T-helper 2 cell treated with Interferon-gamma antibody and Interleukin-4, amounts not matched to agents 100 ng/mL and 5 ng/mL, for 36 hours (primary cell): ENCODE results near the gene SPTSSB. TPM values are rescaled to one million over a fixed set of nuclear protein-coding genes. Genes with fewer than 3 reads are reported as not detected.

ENCODE experiments used
- intact Hi-C: fragments of 100-400 bp; cut with micrococcal nuclease; formaldehyde crosslinking; loops from one replicate; pipeline ENCODE4 v1.15.1; 2023
- total RNA-seq: library from RNA; stranded (reverse); gene quantifications from 2 replicates; pipeline ENCODE4 v1.2.3, GENCODE V29; 2022

The SPTSSB gene
- total RNA-seq, 1 donor from 2014 or later = not detected

DNA sequence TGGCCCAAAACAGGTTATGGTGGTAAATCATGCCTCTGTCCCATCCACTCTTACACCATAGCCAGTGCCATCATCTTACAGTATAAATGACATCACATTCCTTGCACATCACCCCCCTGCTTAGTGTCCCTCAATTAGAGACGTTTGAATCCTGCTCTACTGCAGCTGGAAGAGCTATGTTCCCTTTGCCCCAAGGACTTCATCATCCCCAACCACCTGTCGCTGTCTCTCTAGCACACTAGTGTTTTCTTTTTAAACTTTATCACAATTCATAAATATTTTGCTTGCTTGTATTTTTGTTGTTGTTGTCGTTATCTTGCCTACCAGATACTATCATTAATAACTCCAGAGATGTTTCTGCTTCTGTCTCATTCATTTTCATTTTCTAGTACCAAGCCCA lies 28.7 kb downstream of the SPTSSB start:
- intact Hi-C loops = no loop called here

DNA sequence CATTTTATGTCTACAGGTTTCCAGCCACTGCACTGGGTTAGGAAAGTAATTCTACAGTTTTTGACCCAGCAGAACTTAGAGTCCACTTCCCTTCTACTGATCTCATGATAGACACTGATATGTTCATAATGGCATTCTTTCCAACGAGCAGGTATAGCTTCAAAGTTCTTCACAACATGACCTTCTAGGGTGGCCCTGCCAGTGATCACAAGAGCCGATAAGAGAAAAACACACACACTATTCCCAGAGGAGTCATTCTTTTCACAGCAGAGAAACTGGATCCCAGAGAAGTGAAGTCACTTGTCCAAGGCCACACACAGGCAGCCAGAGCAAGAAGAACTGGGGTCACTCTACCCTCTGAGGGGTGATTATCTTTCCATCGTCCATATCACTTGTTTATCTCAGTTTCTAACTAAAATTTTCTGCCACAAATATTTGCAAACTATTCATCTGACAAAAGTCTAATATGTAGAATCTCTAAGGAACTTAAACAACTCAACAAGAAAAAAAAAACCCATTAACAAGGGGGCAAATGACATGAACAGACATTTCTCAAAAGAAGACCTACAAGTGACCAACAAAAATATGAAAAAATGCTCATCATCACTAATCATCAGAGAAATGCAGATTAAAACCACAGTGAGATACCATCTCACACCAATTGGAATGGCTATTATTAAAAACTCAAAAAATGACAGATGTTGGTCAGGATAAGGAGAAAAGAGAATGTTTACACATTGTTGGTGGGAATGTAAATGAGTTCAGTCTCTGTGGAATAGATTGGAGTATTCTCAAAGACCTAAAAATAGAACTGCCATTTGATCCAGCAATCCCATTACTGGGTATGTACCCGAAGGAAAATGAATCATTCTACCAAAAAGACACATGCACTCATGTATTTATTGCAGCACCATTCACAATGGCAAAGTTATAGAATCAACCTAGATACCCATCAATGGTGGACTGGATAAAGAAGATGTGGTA lies 31.5 kb downstream of the SPTSSB start:
- intact Hi-C loops = no loop called here

DNA sequence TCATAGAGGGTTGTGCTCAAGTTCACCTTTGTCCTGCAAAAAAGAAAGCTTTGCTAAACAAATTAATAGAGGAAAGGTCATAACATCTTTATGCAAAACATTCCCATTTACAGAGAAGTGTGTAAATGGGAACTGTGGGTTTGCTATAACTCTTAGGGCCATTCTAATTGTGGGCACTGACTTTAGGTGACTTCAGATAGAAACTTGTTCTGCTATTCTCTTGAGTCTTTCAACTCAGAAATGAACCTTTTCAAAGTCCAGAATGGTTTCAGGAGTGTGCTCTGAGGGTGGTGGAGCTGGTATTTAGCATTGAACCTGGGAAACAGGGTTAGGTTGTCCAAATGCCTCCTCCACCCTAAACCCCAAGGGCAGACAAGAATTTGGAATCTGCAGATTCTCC lies 34.0 kb downstream of the SPTSSB start:
- intact Hi-C loops = no loop called here

DNA sequence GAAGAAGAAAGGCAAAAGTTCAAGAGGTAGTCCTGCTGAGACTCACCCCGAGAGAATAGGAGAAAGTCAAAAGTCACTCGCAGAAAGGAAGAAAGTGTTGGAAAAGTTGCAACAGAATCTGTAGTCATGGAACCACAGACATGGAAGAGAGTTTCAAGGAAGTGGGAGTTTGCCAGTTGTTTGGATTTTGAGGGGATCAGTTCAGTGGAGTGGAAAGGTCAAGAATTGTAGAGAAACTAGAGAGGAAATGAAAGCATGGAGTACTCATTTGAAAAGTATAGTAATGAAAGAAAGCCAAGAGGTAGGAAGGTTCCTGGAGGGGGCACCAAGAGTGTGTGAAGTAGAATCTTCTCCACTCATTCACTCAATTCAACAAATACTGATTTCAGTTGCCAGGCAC lies 34.7 kb downstream of the SPTSSB start:
- intact Hi-C loops = no loop called here

DNA sequence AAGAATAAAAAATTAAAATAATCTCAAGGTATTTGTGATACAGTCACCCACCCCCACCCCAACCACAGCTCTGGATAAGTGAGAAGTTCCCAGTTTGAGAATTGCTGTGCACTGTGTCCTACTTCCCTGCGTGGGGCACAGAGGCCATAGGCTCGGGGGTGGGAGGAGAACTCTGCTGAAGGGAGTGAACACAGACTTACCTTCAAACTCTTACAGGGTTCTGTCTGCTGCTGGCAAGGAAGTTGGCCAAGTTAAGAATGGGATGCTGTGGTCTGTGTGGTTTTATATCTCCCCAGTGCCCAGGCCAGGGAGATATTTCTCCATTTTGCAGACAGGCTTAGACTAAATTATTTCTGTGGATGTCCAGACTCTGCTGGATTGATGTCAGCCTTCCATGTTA lies 37.6 kb downstream of the SPTSSB start:
- intact Hi-C loops = no loop called here

DNA sequence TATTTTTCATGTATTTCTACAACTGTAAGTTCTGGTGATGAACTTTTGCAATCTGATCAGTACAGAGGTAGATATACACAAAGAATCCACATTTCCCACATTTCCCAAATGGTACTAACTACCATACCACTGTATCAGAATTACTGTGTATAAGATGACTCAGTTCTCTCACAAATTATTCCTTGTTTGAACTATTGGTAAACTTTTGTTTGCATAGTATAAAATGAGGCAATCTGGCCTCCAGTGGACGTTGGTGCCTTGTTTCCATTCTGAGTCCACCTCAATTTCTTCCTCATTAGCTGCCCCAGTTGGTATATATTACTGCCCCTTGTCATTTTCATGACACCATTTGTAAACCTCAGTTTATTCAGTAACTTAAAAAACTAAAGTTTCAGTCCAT lies 38.5 kb downstream of the SPTSSB start:
- intact Hi-C loops = no loop called here

DNA sequence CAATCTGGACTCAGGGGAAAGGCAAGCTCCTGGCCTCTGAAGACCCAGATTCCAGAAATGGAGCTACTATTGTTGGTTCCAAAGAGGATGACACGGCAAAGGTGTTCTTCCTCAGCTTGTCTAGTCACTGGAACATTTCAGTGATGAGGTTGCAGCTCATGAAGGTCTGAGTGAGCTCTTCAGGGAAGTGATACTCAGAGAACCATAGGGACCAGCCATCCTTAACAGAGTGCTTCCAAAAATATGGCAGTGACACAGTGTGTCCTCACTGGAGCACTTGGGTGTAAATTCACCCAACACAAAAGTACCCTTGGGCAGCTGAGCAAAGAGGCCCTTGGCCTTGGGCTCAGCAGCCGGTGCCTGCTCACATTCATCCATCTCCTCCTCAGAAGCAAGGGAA lies 46.3 kb downstream of the SPTSSB start:
- intact Hi-C loops = no loop called here

DNA sequence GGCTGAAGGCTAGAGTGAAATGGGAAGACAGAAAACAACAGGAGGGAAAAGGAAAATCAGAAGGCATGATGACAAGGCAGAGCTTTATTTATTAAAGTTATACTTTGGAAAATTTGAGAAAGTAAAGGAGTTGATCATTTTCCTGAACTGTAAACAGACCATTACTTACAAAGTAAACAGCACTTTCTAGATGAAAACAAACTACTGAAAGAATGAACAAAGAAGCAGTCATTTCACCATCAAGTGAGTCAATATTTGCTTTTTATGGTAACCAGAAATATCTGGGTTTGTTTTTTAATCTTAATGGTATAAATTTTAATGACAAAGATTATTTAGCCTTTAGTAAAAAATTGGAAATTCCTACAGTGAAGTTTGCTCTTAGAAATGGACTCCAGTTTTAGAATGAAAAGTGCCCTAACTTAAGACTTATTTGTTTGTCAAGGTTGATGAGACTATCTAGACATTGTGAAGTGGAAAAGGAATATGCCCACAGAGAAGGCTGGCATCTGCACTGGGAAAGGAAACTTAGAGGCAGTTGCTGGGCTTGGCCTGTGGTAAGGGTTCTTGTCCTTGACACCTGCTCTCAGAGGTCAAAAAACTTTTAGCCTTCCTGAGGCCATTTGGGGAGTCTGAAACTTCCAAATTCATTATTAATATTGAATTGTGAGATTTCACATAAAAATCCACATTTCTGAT lies 47.2 kb downstream of the SPTSSB start:
- intact Hi-C loops = no loop called here

DNA sequence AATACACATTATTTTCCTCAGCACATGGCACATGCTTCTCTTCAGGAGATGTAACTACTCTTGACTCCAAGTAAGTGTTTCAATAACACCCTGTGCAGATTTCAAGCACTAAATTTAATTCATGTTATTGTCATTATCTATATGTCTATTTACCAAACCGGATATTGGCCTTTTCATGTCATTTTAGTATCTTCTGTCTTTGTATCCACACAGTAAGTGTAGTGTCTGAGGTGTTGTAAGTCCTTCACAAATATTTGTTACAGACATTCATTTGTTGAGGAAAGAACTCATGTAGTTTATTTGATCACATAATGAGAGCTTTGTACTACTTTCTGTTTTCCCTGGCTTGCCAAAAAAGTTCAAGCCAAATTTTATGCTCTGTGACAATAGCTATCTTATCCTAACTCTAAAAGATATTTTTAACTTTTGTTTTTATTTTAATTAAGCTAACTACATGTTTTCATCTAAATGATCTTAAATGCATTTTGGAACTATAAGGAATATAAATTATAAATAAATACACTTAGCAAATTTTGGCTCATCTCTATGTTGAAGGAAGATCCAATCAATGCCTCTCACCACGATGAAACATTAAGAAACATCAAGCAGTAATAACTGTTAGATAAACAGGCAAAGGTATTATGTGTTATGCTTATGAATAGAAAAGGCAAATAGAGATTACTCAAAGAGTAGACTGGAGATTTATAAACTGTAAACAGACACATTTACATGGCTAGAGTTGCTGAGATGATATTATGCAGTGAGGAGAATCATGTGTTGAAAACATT lies 48.3 kb downstream of the SPTSSB start:
- intact Hi-C loops = no loop called here

DNA sequence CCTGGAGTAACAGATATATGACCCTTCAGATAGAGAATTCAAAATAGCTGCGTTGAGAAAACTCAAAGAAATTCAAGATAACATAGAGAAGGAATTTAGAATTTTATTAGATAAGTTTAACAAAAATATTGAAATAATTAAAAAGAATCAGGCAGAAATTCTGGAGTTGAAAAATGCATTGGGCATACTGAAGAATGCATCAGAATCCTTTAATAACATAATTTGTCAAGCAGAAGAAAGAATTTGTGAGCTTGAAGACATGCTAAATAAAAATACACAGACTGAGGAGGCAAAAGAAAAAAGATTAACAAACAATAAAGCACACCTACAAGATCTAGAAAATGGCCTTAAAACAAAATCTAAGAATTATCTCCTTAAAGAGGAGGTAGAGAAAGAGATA lies 50.5 kb downstream of the SPTSSB start:
- intact Hi-C loops = no loop called here

DNA sequence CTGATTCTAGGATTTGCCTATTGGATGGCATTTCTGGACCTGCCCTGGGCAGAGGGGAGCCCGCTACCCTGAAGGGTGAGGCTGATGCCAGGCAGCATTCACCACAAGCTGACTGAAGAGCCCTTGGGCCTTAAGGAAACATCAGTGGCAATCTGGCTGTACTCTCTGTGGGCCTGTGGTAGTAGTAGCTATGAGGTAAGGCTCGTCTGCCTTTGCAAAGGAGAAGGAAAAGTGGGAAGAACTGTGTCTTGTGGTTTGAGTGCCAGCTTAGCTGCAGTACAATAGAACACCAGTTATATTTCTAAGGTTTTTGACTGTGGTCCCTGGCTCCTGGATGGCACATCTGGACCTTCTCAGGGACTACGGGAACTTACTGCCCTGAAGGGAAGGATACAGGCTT lies 51.5 kb downstream of the SPTSSB start:
- intact Hi-C loops = no loop called here

DNA sequence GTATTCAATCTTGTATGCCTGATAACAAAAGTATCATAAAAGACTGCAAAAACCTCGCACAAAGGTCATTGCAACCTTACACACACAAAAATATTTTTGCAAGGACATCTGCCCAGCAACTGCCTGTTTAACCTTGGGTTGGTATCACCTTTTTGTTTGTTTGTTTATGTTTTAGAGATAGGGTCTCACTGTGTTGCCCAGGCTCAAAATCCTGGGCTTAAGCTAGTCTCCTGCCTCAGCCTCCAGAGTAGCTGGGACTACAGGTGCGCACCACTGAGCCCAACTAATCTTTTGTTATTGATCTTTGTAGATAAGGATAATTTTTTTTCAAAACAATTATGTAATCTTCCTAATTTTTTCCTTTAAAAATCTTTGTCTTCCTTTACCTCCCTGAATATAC lies 54.2 kb downstream of the SPTSSB start:
- intact Hi-C loops = no loop called here

DNA sequence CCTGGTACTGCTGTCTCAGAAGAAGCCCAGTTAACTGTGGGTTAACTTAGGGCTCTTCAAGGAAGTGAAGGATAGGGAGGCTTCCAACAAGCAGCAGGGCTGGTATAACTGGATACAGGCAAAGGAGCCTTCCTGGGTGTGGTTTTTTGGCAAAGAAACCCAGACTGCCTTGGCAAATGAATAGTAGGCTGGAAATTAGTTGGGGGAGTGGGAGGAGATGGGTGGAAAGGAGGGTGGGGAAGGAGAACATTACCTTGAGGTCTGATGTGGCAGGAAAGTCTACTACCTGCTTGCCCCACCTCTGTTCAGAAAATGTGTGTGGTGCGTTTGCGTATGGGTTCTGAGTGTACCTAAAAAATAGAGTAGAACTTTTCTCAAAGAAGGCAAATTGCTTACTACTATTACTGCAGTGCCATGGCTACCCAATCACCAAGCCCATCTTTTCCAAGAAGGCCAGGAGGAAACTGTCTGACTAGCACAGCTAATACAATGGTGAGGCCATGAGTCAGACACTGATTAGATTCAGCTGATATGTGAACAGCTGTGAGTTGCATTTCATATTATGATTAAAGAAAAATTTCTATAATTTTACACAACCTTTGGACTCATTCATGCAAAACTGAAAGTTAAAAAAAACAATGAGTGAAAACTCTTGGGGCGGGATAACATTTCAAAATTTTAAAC lies 55.2 kb downstream of the SPTSSB start:
- intact Hi-C loops = no loop called here

DNA sequence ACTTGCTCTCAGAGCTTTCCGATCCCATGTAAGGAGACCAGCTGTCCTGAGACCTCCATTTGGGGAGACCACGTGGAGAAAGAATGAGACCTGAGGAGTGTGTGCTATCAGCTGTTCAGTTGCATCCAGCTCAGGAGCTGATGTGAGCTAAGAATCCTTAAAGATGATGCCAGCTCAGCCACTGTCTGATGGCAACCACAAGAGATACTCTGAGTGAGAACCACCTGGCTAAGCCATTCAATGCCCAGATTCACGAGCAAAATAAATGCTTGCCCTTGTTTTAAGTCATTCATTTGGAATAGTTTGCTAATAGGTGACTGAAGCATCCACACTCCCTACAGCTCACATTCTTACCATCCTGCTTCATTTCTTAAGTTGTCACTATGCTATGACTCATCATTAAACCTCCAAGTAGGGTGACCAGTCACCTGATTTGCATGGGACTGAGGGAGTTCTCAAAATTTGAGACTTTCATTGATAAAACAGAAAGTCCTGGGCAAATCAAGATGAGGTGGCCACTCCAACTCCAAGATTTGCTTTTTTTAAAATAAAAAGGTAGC lies 56.4 kb downstream of the SPTSSB start:
- intact Hi-C loops = loop anchor here (5.0 kb wide), 1 partner anchor 57 kb away; the partner anchor contains the start of gene SPTSSB

DNA sequence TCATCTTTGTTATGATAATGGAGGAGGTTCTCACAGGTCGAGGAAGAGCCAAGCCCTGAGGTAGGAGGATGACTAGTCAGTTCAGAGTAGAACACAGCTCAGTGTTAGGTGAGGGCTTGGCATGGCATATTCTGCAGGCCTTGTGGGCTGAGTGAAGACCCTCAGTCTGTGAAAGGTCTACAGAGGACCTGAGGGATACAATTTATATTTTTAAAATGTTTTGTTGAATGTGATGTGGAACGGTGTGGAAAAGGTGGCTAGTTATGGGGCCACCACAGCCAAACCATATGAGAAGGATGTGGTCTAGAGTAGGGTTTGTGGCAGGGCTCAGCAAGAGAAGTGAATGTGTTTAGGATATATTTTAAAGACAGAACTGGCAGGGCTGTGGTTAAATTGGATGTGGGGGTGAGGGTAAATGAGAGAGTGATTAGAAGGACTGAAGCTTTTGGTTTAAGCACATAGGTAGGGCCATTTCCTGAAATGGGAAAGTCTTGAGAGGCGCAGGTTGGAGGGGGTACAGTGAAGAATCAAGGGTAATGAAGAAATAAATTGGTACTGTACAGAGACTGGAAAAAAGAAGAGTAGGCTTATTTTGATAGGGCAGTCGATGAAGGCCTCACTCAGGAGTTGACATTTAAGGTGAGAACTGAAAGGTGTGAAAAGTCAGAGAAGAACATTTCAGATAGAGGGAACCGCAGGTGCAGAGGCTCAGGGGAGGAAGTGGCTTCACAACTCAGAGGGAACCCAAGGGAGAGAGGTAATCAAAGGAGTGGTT lies 60.5 kb downstream of the SPTSSB start:
- intact Hi-C loops = loop anchor here (2.0 to 5.0 kb wide), 2 partner anchors 61 to 90 kb away; partner anchors contain the start of genes NMD3 and SPTSSB

DNA sequence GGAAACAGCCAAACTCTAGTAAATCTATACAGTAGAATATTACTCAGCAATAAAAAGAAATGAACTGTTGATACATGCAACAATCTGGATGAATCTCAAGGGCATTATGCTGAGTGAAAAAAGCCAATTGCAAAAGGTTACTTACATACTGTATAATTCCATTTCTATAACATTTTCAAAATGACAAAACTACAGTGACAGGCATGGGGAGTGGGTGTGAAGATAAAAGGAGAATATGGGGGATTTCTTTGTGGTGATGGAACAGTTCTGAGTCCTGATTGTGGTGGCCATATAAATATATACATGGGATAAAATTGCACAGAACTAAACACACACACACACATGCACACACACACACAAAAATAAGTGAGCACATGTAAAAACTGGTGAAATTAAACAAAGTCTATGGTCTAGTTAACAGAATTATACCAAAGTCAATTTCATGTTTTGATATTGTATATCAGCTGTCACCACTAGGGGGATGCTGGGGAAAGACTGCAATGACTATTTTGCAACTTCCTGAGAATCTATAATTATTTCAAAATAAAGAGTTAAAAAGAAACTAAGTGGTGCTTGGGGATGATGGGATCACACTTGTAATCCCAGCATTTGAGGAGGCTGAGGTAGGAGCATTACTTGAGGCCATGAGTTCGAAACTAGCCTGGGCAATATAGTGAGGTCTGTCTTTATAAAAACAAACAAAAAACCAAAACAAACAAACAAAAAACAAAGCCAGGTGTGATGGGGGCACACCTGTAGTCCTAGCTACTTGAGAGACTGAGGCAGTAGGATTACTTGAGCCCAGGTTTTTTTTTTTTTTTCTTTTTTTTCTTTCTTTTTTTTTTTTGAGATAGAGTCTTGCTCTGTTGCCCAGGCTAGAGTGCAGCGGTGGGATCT lies 66.0 kb downstream of the SPTSSB start:
- intact Hi-C loops = loop anchor here (5.0 kb wide), 1 partner anchor 102 kb away; no protein-coding TSS in a partner anchor

DNA sequence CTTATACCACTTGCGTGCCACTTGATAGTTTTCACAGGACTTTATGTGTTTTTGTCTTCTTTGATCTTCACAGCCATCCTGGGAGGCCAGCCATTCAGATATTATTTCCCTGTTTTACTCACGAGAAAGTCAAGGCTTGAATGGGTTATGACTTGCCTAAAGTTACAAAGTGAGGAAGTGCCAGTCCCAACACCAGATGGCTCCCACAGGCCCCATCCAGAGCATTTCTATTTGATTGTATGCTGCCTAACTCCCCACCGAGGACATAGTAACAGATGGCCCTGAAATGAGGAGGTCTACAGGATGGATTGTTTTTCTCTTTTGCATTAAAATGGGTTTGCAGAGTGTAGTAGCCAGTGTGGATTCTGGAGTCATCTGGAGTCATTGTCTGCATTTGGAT lies 74.5 kb downstream of the SPTSSB start:
- intact Hi-C loops = no loop called here

DNA sequence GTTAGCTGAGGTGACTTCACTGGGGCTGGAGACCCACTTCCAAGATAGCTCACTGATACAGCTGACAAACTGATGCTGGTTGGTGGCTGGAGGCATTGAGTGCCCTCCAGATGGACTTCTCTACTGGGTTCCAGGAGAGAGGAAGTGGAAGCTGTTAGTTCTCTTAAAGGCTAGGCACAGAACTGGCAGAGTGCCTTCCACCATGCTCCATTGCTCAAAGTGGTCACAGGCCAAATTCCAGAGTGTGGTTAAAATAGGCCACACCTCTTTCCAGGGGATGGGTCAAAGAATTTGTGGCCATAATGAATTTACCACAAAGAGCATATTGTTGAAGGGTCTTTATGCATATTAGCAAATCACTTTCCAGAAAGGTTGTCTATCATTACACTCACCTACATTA lies 76.0 kb downstream of the SPTSSB start:
- intact Hi-C loops = no loop called here
